GM23338 (cell line): ENCODE measurements around the gene KCNJ11. TPM values are rescaled to one million over a fixed set of nuclear protein-coding genes. Genes with fewer than 3 reads are reported as not detected.

Source experiments
- ATAC-seq: fragments of 200-7000 bp; cut with Tn5 transposase; 3 replicates; pipeline ENCODE4 v1.9.1; 2020
- DNase-seq: peaks from one replicate; pipeline ENCODE4 v3.0.0-alpha.2; 2015; ENCODE audit warnings: low spot score
- H2AFZ ChIP-seq: fragments of 200-600 bp; sonication (generic); 2 replicates; pipeline ENCODE4 v1.8.0; 2016; ENCODE audit warnings: antibody characterized with exemption, mild to moderate bottlenecking, moderate library complexity
- H3F3A ChIP-seq: fragments of 200-600 bp; sonication (generic); replicated peaks from 2 replicates; pipeline ENCODE4 v1.8.0; 2017; ENCODE audit warnings: antibody characterized with exemption, mixed run types, low read depth
- H3K27ac ChIP-seq: fragments of 200-600 bp; sonication (generic); 2 replicates; pipeline ENCODE4 v1.6.1; 2016; ENCODE audit warnings: low read depth
- H3K27me3 ChIP-seq: fragments of 200-600 bp; sonication (generic); 2 replicates; pipeline ENCODE4 v1.8.0; 2016; ENCODE audit warnings: mild to moderate bottlenecking, mixed run types, moderate library complexity; ENCODE audit not compliant: insufficient read depth
- H3K36me3 ChIP-seq: fragments of 200-600 bp; sonication (generic); 2 replicates; pipeline ENCODE4 v1.8.0; 2016; ENCODE audit warnings: mild to moderate bottlenecking; ENCODE audit not compliant: insufficient read depth
- H3K4me1 ChIP-seq: fragments of 200-600 bp; sonication (generic); 2 replicates; pipeline ENCODE4 v1.8.0; 2016; ENCODE audit warnings: mild to moderate bottlenecking, moderate library complexity; ENCODE audit not compliant: insufficient read depth
- H3K4me2 ChIP-seq: fragments of 200-600 bp; sonication (generic); 2 replicates; pipeline ENCODE4 v1.7.1; 2017; ENCODE audit warnings: mixed run types
- H3K4me3 ChIP-seq: fragments of 200-600 bp; sonication (generic); 2 replicates; pipeline ENCODE4 v1.6.1; 2016; ENCODE audit warnings: mixed run types
- H3K79me2 ChIP-seq: fragments of 200-600 bp; sonication (generic); replicated peaks from 2 replicates; pipeline ENCODE4 v1.8.0; 2017; ENCODE audit warnings: mild to moderate bottlenecking; ENCODE audit not compliant: insufficient read depth
- H3K9me2 ChIP-seq: fragments of 200-600 bp; sonication (generic); 2 replicates; pipeline ENCODE4 v1.8.0; 2017; ENCODE audit not compliant: insufficient read depth
- H4K20me1 ChIP-seq: fragments of 200-600 bp; sonication (generic); replicated peaks from 2 replicates; pipeline ENCODE4 v1.8.0; 2017; ENCODE audit warnings: mild to moderate bottlenecking; ENCODE audit not compliant: insufficient read depth
- H3K27ac Mint-ChIP-seq: 2 replicates; pipeline ENCODE4 v1.8.0; 2020; ENCODE audit warnings: inconsistent platforms, mild to moderate bottlenecking, moderate library complexity, mixed read lengths
- H3K27me3 Mint-ChIP-seq: 3 replicates; pipeline ENCODE4 v1.8.0; 2022; ENCODE audit warnings: low read depth, mild to moderate bottlenecking, moderate library complexity, mixed read lengths, inconsistent platforms; ENCODE audit not compliant: insufficient read depth, poor library complexity
- H3K36me3 Mint-ChIP-seq: 3 replicates; pipeline ENCODE4 v1.8.0; 2021; ENCODE audit warnings: low read depth, mild to moderate bottlenecking, inconsistent platforms, moderate library complexity, mixed read lengths
- H3K4me1 Mint-ChIP-seq: 3 replicates; pipeline ENCODE4 v1.8.0; 2020; ENCODE audit warnings: mild to moderate bottlenecking, inconsistent platforms, mixed read lengths
- H3K4me3 Mint-ChIP-seq: 3 replicates; pipeline ENCODE4 v1.8.0; 2021; ENCODE audit warnings: moderate library complexity, mild to moderate bottlenecking, inconsistent platforms, mixed read lengths
- H3K9me3 Mint-ChIP-seq: 3 replicates; pipeline ENCODE4 v1.8.0; 2020; ENCODE audit warnings: moderate library complexity, mild to moderate bottlenecking, inconsistent platforms, mixed read lengths
- CREB1 ChIP-seq: fragments of 250-450 bp; sonication (Bioruptor Pico); IDR thresholded peaks from 2 replicates; pipeline ENCODE4 v1.5.0; 2020; ENCODE audit warnings: low read depth, mild to moderate bottlenecking, moderate library complexity
- CTCF ChIP-seq, 2 experiments: fragments of 200-600 bp in 1 of 2; sonication (generic) in 1 of 2; conservative IDR thresholded peaks; 2 replicates each; pipeline versions ENCODE4 v1.5.1 to v1.6.1; 2016 to 2017; ENCODE audit warnings: antibody characterized with exemption in 2 of 2, low read depth in 2 of 2, mild to moderate bottlenecking in 2 of 2, moderate library complexity in 1 of 2
- EZH2 ChIP-seq: fragments of 200-600 bp; sonication (generic); IDR thresholded peaks from one replicate; pipeline ENCODE4 v1.8.0; 2017; ENCODE audit warnings: antibody characterized with exemption, mild to moderate bottlenecking, low read depth; ENCODE audit not compliant: unreplicated experiment
- EZH2phosphoT487 ChIP-seq: fragments of 200-600 bp; sonication (generic); IDR thresholded peaks from one replicate; pipeline ENCODE4 v1.8.1; 2018; ENCODE audit warnings: antibody characterized with exemption; ENCODE audit not compliant: unreplicated experiment
- JUNB ChIP-seq: IDR thresholded peaks from one replicate; pipeline ENCODE4 v1.6.1; 2016; ENCODE audit warnings: antibody characterized with exemption; ENCODE audit not compliant: unreplicated experiment
- NANOG ChIP-seq: IDR thresholded peaks from 2 replicates; pipeline ENCODE4 v1.6.1; 2016; ENCODE audit warnings: antibody characterized with exemption, borderline replicate concordance
- STAT1 ChIP-seq: IDR thresholded peaks from one replicate; pipeline ENCODE4 v1.6.1; 2016; ENCODE audit warnings: antibody characterized with exemption; ENCODE audit not compliant: unreplicated experiment
- ZNF331 ChIP-seq: fragments of 250-450 bp; sonication (Bioruptor Pico); IDR thresholded peaks from 2 replicates; pipeline ENCODE4 v1.5.0; 2020; ENCODE audit warnings: low read depth, mild to moderate bottlenecking, moderate library complexity
- polyA plus RNA-seq: library from polyadenylated mRNA; unstranded; fragments of >200 nt; fragmentation: Nextera tagmentation; extraction: Ambion mirVana; gene quantifications from 2 replicates; pipeline ENCODE4 v1.2.1, GENCODE V29; 2016
- total RNA-seq: library from RNA; depleted of rRNA; stranded (reverse); fragments of >200 nt; shearing (Covaris generic); gene quantifications from 2 replicates; pipeline ENCODE4 v1.2.3, GENCODE V29; 2014
- TF ChIP-seq, protein P1 (sequence below): IDR thresholded peaks from one replicate; pipeline ENCODE4 v1.6.1; 2018; ENCODE audit warnings: antibody characterized with exemption; ENCODE audit not compliant: unreplicated experiment
- TF ChIP-seq, protein P2 (sequence below): IDR thresholded peaks from 2 replicates; pipeline ENCODE4 v1.6.1; 2016; ENCODE audit warnings: antibody characterized with exemption

KCNJ11 gene
- total and polyA plus RNA-seq, 2 experiments from 2014 or later, result 0.89 to 7.9 TPM

- TF ChIP-seq, protein P1, sequence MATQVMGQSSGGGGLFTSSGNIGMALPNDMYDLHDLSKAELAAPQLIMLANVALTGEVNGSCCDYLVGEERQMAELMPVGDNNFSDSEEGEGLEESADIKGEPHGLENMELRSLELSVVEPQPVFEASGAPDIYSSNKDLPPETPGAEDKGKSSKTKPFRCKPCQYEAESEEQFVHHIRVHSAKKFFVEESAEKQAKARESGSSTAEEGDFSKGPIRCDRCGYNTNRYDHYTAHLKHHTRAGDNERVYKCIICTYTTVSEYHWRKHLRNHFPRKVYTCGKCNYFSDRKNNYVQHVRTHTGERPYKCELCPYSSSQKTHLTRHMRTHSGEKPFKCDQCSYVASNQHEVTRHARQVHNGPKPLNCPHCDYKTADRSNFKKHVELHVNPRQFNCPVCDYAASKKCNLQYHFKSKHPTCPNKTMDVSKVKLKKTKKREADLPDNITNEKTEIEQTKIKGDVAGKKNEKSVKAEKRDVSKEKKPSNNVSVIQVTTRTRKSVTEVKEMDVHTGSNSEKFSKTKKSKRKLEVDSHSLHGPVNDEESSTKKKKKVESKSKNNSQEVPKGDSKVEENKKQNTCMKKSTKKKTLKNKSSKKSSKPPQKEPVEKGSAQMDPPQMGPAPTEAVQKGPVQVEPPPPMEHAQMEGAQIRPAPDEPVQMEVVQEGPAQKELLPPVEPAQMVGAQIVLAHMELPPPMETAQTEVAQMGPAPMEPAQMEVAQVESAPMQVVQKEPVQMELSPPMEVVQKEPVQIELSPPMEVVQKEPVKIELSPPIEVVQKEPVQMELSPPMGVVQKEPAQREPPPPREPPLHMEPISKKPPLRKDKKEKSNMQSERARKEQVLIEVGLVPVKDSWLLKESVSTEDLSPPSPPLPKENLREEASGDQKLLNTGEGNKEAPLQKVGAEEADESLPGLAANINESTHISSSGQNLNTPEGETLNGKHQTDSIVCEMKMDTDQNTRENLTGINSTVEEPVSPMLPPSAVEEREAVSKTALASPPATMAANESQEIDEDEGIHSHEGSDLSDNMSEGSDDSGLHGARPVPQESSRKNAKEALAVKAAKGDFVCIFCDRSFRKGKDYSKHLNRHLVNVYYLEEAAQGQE, result no peak
- TF ChIP-seq, protein P2, sequence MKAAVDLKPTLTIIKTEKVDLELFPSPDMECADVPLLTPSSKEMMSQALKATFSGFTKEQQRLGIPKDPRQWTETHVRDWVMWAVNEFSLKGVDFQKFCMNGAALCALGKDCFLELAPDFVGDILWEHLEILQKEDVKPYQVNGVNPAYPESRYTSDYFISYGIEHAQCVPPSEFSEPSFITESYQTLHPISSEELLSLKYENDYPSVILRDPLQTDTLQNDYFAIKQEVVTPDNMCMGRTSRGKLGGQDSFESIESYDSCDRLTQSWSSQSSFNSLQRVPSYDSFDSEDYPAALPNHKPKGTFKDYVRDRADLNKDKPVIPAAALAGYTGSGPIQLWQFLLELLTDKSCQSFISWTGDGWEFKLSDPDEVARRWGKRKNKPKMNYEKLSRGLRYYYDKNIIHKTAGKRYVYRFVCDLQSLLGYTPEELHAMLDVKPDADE, result no peak
Observed at GRCh38 chr11:17411418-17411817, 23.0 kb upstream of the KCNJ11 start (continued).

DNA sequence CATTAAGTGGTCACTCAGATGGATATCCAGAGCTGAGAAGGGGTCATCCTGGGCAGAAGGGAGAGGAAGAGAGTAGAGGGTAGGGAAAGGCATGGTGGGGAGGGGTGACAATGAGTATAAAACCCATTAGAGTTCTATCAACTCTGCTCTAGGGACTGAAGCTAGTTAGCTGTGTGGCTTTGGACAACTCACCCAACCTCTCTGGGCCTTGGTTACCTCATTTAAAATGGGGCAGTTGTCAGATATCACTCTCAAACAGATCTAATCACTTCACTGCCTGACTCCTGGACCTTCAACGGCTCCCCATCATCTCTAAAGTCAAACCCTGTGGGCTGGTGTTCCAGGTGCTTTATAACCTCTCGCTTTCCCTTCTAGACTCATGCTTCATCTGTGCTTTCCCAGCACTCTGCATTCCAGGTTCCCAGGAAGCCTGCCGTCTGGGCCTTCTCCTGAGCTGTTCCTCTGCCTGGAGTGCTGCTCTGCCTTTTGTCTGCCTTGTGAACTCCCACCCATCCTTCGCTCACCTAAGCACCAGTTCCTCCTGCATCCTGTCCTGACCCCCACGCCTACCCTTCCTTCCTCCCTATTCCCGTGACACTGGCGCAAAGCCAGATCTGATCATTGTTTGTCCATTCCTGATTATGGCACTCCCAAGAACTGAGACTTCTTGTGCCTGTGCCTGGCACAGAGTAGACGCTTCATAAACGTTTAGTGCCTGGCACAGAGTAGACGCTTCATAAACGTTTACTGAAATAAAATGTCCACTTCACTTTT is 22.3 kb upstream of the KCNJ11 start:
- no peaks in the 10 kb centered on the region for H3K9me3 Mint-ChIP-seq
- peaks cover 11% of the 10 kb centered on the region for H3K27me3 Mint-ChIP-seq
- Histone ChIP-seq H3K36me3 (no peaks in the 10 kb centered on the region), H3K9me2 (no peaks in the 10 kb centered on the region), H4K20me1 (no peaks in the 10 kb centered on the region), H3K4me3 (no peak overlapping the region), H3K4me1 (no peaks in the 10 kb centered on the region), H2AFZ (0 out of 2 replicates have a peak overlapping the region, but pooled peaks have one; percentile 10), H3K4me2 (no peak overlapping the region), H3K27ac (no peak overlapping the region), H3K27me3 (no peaks in the 10 kb centered on the region), H3F3A (no peaks in the 10 kb centered on the region), H3K79me2 (no peaks in the 10 kb centered on the region)
- H3K27ac Mint-ChIP-seq, result no peak overlapping the region
- H3K4me3 Mint-ChIP-seq, result no peak overlapping the region
- DNase-seq (no peak), ATAC-seq (no peak)
- peaks cover 7% of the 10 kb centered on the region; the same call in 1 of the 3 replicates for H3K4me1 Mint-ChIP-seq
- H3K36me3 Mint-ChIP-seq, result no peaks in the 10 kb centered on the region
- TF ChIP-seq CREB1 (CRISPR knock-in tag), result no peak
- no peak for TF ChIP-seq ZNF331 (CRISPR knock-in tag)
- no peak for TF ChIP-seq CTCF (conservative IDR thresholded peaks at IDR 0.05; ENCODE audit: low read depth in 2 of 2)
- TF ChIP-seq JUNB, result no peak
- TF ChIP-seq EZH2, result no peak
- TF ChIP-seq, protein P2, result no peak
- TF ChIP-seq NANOG, result no peak
- TF ChIP-seq STAT1, result no peak
- TF ChIP-seq EZH2phosphoT487, result no peak
